Measurements from ENCODE around the gene C2orf76.

Gene C2orf76

GRCh38 chr2:119289093-119289492 is 77.5 kb downstream of the C2orf76 start:
- Histone ChIP-seq H3K4me2 (ENCODE audit: insufficient read depth, low read length) (no peak overlapping the region), H3K9ac (ENCODE audit: low read depth, low read length) (no peak overlapping the region), H3K36me3 (ENCODE audit: insufficient read depth, low read length) (no peaks in the 10 kb centered on the region), H2AFZ (ENCODE audit: low read depth, low read length) (no peak overlapping the region), H3K27ac (ENCODE audit: low read length) (no peak overlapping the region), H4K20me1 (ENCODE audit: insufficient read depth, low read length) (no peaks in the 10 kb centered on the region), H3K4me1 (ENCODE audit: insufficient read depth, low read length) (no peaks in the 10 kb centered on the region), H3K4me3 (ENCODE audit: low read depth in 1 of 2, low read length in 2 of 2) (no peak overlapping the region), H3K79me2 (ENCODE audit: insufficient read depth, low read length) (no peaks in the 10 kb centered on the region), H3K9me3 (ENCODE audit: insufficient read depth, low read length, severe bottlenecking) (no peaks in the 10 kb centered on the region), H3K27me3 (ENCODE audit: insufficient read depth, low read length, poor library complexity) (no peaks in the 10 kb centered on the region)
- DNase-seq (no peak), ATAC-seq (ENCODE audit: insufficient read depth, low read depth) (no peak)
- no peak for TF ChIP-seq CTCF (IDR thresholded peaks at IDR 0.05; ENCODE audit: borderline replicate concordance, extremely low read depth, low read length, poor library complexity, severe bottlenecking)
- no peak for TF ChIP-seq EZH2 (IDR thresholded peaks at IDR 0.05; ENCODE audit: borderline replicate concordance, low read depth, low read length, severe bottlenecking)

- Histone ChIP-seq H3K9me3 (ENCODE audit: insufficient read depth, low read length, severe bottlenecking) (no peaks in the 10 kb centered on the region), H3K27ac (ENCODE audit: low read length) (no peak overlapping the region), H3K27me3 (ENCODE audit: insufficient read depth, low read length, poor library complexity) (no peaks in the 10 kb centered on the region), H3K9ac (ENCODE audit: low read depth, low read length) (no peak overlapping the region), H3K4me1 (ENCODE audit: insufficient read depth, low read length) (no peaks in the 10 kb centered on the region), H3K36me3 (ENCODE audit: insufficient read depth, low read length) (no peaks in the 10 kb centered on the region), H3K4me2 (ENCODE audit: insufficient read depth, low read length) (no peak overlapping the region), H4K20me1 (ENCODE audit: insufficient read depth, low read length) (no peaks in the 10 kb centered on the region), H2AFZ (ENCODE audit: low read depth, low read length) (no peak overlapping the region), H3K79me2 (ENCODE audit: insufficient read depth, low read length) (no peaks in the 10 kb centered on the region), H3K4me3 (ENCODE audit: low read depth in 1 of 2, low read length in 2 of 2) (no peak overlapping the region)
- TF ChIP-seq CTCF (IDR thresholded peaks at IDR 0.05; ENCODE audit: borderline replicate concordance, extremely low read depth, low read length, poor library complexity, severe bottlenecking) (no peak), EZH2 (IDR thresholded peaks at IDR 0.05; ENCODE audit: borderline replicate concordance, low read depth, low read length, severe bottlenecking) (no peak)
- ATAC-seq (ENCODE audit: insufficient read depth, low read depth) (no peak), DNase-seq (no peak)
These were observed 78.1 kb downstream of the C2orf76 start for GRCh38 chr2:119288576-119288975.

GRCh38 chr2:119286661-119287060 is 80.0 kb downstream of the C2orf76 start:
- Histone ChIP-seq H3K9me3 (ENCODE audit: insufficient read depth, low read length, severe bottlenecking) (no peaks in the 10 kb centered on the region), H3K4me3 (ENCODE audit: low read depth in 1 of 2, low read length in 2 of 2) (no peak overlapping the region), H4K20me1 (ENCODE audit: insufficient read depth, low read length) (no peaks in the 10 kb centered on the region), H3K4me1 (ENCODE audit: insufficient read depth, low read length) (no peaks in the 10 kb centered on the region), H3K27ac (ENCODE audit: low read length) (no peak overlapping the region), H3K79me2 (ENCODE audit: insufficient read depth, low read length) (no peaks in the 10 kb centered on the region), H3K4me2 (ENCODE audit: insufficient read depth, low read length) (no peak overlapping the region), H3K9ac (ENCODE audit: low read depth, low read length) (no peak overlapping the region), H3K27me3 (ENCODE audit: insufficient read depth, low read length, poor library complexity) (no peaks in the 10 kb centered on the region), H3K36me3 (ENCODE audit: insufficient read depth, low read length) (no peaks in the 10 kb centered on the region), H2AFZ (ENCODE audit: low read depth, low read length) (no peak overlapping the region)
- TF ChIP-seq EZH2 (IDR thresholded peaks at IDR 0.05; ENCODE audit: borderline replicate concordance, low read depth, low read length, severe bottlenecking) (no peak), CTCF (IDR thresholded peaks at IDR 0.05; ENCODE audit: borderline replicate concordance, extremely low read depth, low read length, poor library complexity, severe bottlenecking) (no peak)
- no peak for ATAC-seq (ENCODE audit: insufficient read depth, low read depth)
- no peak for DNase-seq

GRCh38 chr2:119283873-119284331 is 82.7 kb downstream of the C2orf76 start:
- TF ChIP-seq CTCF (IDR thresholded peaks at IDR 0.05; ENCODE audit: borderline replicate concordance, extremely low read depth, low read length, poor library complexity, severe bottlenecking): no peak
- no peak for TF ChIP-seq EZH2 (IDR thresholded peaks at IDR 0.05; ENCODE audit: borderline replicate concordance, low read depth, low read length, severe bottlenecking)
- H3K27me3 ChIP-seq (ENCODE audit: insufficient read depth, low read length, poor library complexity): no peaks in the 10 kb centered on the region
- H3K9ac ChIP-seq (ENCODE audit: low read depth, low read length): no peak overlapping the region
- no peaks in the 10 kb centered on the region for H4K20me1 ChIP-seq (ENCODE audit: insufficient read depth, low read length)
- no peak overlapping the region for H3K4me3 ChIP-seq (ENCODE audit: low read depth in 1 of 2, low read length in 2 of 2)
- DNase-seq: no peak
- H3K36me3 ChIP-seq (ENCODE audit: insufficient read depth, low read length): no peaks in the 10 kb centered on the region
- no peaks in the 10 kb centered on the region for H3K4me1 ChIP-seq (ENCODE audit: insufficient read depth, low read length)
- H2AFZ ChIP-seq (ENCODE audit: low read depth, low read length): no peak overlapping the region
- no peak for ATAC-seq (ENCODE audit: insufficient read depth, low read depth)
- no peak overlapping the region for H3K4me2 ChIP-seq (ENCODE audit: insufficient read depth, low read length)
- H3K79me2 ChIP-seq (ENCODE audit: insufficient read depth, low read length): no peaks in the 10 kb centered on the region
- no peak overlapping the region for H3K27ac ChIP-seq (ENCODE audit: low read length)
- H3K9me3 ChIP-seq (ENCODE audit: insufficient read depth, low read length, severe bottlenecking): no peaks in the 10 kb centered on the region
